ENCODE results near the gene SNRNP200. TPM values are rescaled to one million over a fixed set of nuclear protein-coding genes. Genes with fewer than 3 reads are reported as not detected.

SNRNP200 gene
- total RNA-seq, 1 experiment from 2014 or later, result 229 TPM

DNA sequence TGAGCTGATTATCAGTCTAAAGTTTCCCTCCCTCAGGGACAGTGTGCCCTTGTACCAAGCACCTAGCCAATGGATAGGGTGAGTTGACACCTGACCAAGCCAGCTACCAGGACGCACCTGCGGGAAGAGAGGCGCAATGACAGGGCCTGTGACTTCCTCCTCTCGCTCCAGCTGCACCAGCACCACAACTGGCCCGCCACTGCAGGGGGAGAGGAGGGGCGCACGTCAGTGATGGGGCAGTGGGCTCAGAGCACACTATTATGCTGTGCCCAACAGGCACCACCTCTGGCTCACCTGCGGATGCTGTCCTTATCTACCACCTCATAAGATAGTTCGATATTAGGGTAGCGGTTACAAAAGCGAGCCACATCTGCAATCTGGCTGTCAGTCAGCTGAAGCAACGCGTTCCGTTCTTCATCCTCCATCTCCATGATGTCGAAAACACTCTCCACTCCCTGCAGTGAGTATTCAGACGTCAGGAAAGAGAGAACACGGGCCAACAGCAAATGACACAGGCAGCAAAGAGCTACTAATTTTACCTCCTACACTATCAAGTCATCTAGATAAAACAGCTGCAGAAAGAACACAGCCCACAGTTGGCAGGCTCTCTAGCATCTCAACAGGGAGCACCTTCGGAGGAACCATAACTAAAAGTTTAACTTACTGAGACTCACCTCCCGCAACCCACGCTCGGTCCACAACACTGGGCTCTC, 28.4 kb downstream of the SNRNP200 start:
- Histone ChIP-seq H3K27me3 (ENCODE audit: insufficient read depth, low read depth) (no peaks in the 10 kb centered on the region), H2AFZ (no peak overlapping the region), H3K4me2 (no peak overlapping the region), H3K36me3 (ENCODE audit: low read depth) (peaks cover 71% of the 10 kb centered on the region), H3K9me3 (ENCODE audit: insufficient read depth, low read depth) (no peaks in the 10 kb centered on the region), H3F3A (ENCODE audit: insufficient read depth, low read depth) (peaks cover 58% of the 10 kb centered on the region), H3K27ac (no peak overlapping the region), H3K4me3 (no peak overlapping the region), H4K20me1 (ENCODE audit: insufficient read depth) (peaks cover 8% of the 10 kb centered on the region; the same call in 1 of the 2 replicates), H3K4me1 (replicated peaks; ENCODE audit: insufficient read depth) (no peaks in the 10 kb centered on the region), H3K79me2 (ENCODE audit: low read depth) (no peaks in the 10 kb centered on the region), H3K9me2 (ENCODE audit: insufficient read depth) (no peaks in the 10 kb centered on the region)
- DNase-seq, result no peak
- ChIA-PET POLR2A (ENCODE audit: unreplicated experiment) (no interaction called here), CTCF (no interaction called here)
- BruUV-seq (replicated peaks), result TSS peak; percentile 2
- intact Hi-C loops (cut with micrococcal nuclease; ENCODE audit: unreplicated experiment), result no loop called here
- TF ChIP-seq EZH2 (IDR thresholded peaks at IDR 0.05; ENCODE audit: low read depth), result no peak
- TF ChIP-seq, protein P1, sequence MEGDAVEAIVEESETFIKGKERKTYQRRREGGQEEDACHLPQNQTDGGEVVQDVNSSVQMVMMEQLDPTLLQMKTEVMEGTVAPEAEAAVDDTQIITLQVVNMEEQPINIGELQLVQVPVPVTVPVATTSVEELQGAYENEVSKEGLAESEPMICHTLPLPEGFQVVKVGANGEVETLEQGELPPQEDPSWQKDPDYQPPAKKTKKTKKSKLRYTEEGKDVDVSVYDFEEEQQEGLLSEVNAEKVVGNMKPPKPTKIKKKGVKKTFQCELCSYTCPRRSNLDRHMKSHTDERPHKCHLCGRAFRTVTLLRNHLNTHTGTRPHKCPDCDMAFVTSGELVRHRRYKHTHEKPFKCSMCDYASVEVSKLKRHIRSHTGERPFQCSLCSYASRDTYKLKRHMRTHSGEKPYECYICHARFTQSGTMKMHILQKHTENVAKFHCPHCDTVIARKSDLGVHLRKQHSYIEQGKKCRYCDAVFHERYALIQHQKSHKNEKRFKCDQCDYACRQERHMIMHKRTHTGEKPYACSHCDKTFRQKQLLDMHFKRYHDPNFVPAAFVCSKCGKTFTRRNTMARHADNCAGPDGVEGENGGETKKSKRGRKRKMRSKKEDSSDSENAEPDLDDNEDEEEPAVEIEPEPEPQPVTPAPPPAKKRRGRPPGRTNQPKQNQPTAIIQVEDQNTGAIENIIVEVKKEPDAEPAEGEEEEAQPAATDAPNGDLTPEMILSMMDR (conservative IDR thresholded peaks at IDR 0.05), result no peak

DNA sequence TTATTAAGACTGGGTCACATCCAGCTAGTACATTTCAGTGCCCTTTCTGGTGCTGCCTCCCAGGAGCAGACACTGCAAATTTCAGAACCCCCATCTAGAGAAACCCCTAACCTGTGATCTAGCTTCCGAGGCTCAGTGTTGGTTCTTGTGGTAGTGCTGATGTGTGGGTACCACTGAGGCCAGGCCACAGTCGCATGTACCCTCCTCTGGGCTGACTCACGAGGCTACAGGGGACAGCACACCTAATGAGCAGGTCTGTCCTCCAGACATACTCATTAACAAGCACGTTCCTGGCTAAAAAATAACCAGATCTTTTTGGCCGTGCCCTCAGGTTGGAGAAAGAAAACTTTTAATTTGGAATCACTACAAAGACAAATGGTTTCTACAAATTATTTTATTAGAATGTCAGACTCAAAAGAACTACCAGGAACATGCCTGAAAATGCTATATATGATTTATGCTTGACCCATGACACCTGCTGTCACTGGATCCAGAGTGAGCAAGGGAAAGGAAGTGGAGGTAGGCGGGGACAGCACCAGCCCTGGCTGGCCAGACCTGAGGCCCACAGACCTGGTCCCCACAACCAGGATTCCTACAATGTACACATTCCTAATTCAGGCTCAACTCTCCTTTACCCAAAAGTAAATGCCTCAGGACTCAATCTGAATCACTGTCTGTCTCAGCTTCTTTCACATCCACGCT, 30.8 kb downstream of the SNRNP200 start:
- H3K4me1 ChIP-seq (replicated peaks; ENCODE audit: insufficient read depth), result no peaks in the 10 kb centered on the region

DNA sequence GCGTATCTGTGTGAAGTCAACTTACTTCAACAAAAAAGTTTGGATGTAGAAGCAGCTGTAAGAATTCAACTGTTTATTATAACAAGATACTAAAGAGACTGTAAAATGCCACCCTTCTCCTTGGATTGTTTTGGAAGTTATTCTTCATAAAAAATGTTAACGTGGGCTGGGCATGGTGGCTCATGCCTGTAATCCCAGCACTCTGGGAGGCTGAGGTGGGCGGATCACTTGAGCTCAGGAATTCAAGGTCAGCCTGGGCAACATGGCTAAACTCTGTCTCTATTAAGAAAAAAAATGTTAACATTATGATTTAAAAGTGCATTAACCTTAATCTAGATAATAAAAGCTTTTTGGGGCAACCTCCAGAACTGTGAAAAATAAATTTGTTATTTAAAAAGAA, 31.6 kb downstream of the SNRNP200 start:
- ChIA-PET POLR2A (ENCODE audit: unreplicated experiment) (interaction anchor here (0.7 kb wide), 1 partner anchor 84 kb away, joined by 13 read pairs; no protein-coding TSS in a partner anchor), CTCF (interaction anchor here (0.6 to 0.7 kb wide), 2 partner anchors 531 to 976 kb away, joined by 4 to 10 read pairs; partner anchors contain the start of gene KCNIP3)
- Histone ChIP-seq H3F3A (ENCODE audit: insufficient read depth, low read depth) (peaks cover 69% of the 10 kb centered on the region), H2AFZ (no peak overlapping the region), H3K4me3 (no peak overlapping the region), H3K27me3 (ENCODE audit: insufficient read depth, low read depth) (no peaks in the 10 kb centered on the region), H3K36me3 (ENCODE audit: low read depth) (peaks cover 63% of the 10 kb centered on the region), H3K9me3 (ENCODE audit: insufficient read depth, low read depth) (no peaks in the 10 kb centered on the region), H3K9me2 (ENCODE audit: insufficient read depth) (no peaks in the 10 kb centered on the region), H3K27ac (peak overlapping the region; percentile 20; the same call in 1 of the 2 replicates), H3K79me2 (ENCODE audit: low read depth) (peaks cover 3% of the 10 kb centered on the region; the same call in 1 of the 2 replicates), H3K4me1 (replicated peaks; ENCODE audit: insufficient read depth) (no peaks in the 10 kb centered on the region), H4K20me1 (ENCODE audit: insufficient read depth) (peaks cover 14% of the 10 kb centered on the region; the same call in 1 of the 2 replicates), H3K4me2 (no peak overlapping the region)
- intact Hi-C loops (cut with micrococcal nuclease; ENCODE audit: unreplicated experiment), result no loop called here
- no TSS peak for BruUV-seq (replicated peaks)
- TF ChIP-seq, protein P1 (conservative IDR thresholded peaks at IDR 0.05), result no peak
- TF ChIP-seq EZH2 (IDR thresholded peaks at IDR 0.05; ENCODE audit: low read depth), result no peak
- no peak for DNase-seq

More for the DNA sequence above, 30.8 kb downstream of the SNRNP200 start:
- Histone ChIP-seq H3K27me3 (ENCODE audit: insufficient read depth, low read depth) (no peaks in the 10 kb centered on the region), H3F3A (ENCODE audit: insufficient read depth, low read depth) (peaks cover 69% of the 10 kb centered on the region), H3K4me3 (no peak overlapping the region), H3K36me3 (ENCODE audit: low read depth) (peaks cover 63% of the 10 kb centered on the region), H3K79me2 (ENCODE audit: low read depth) (no peaks in the 10 kb centered on the region), H3K9me2 (ENCODE audit: insufficient read depth) (no peaks in the 10 kb centered on the region), H2AFZ (no peak overlapping the region), H4K20me1 (ENCODE audit: insufficient read depth) (peaks cover 8% of the 10 kb centered on the region; the same call in 1 of the 2 replicates), H3K9me3 (ENCODE audit: insufficient read depth, low read depth) (no peaks in the 10 kb centered on the region), H3K4me2 (no peak overlapping the region), H3K27ac (peak overlapping the region; percentile 20; the same call in 1 of the 2 replicates)
- ChIA-PET CTCF (interaction anchor here (0.6 kb wide), 1 partner anchor 26 kb away, joined by 3 read pairs; no protein-coding TSS in a partner anchor), POLR2A (ENCODE audit: unreplicated experiment) (no interaction called here)
- BruUV-seq (replicated peaks), result TSS peak; percentile 8
- TF ChIP-seq, protein P1 (conservative IDR thresholded peaks at IDR 0.05), result no peak
- TF ChIP-seq EZH2 (IDR thresholded peaks at IDR 0.05; ENCODE audit: low read depth), result no peak
- intact Hi-C loops (cut with micrococcal nuclease; ENCODE audit: unreplicated experiment), result no loop called here
- no peak for DNase-seq
